ENCODE measurements around the gene COL8A2. TPM values are rescaled to one million over a fixed set of nuclear protein-coding genes. Genes with fewer than 3 reads are reported as not detected.

COL8A2 gene
- total and polyA plus RNA-seq, 2 of the 4 experiments (the other 2 are of a cell fraction): 0.54 to 1.1 TPM

- H3K18ac ChIP-seq (ENCODE audit: low read depth, low read length): peak overlapping the region; percentile 17; the same call in 1 of the 2 replicates
- H2BK5ac ChIP-seq (ENCODE audit: low read depth, low read length, poor library complexity, severe bottlenecking): peak overlapping the region; percentile 91
- H3K79me1 ChIP-seq (ENCODE audit: low read depth in 1 of 2, low read length in 2 of 2): peaks cover 11 to 48% of the 10 kb centered on the region in 2 experiments; a peak in 3 of 4 replicates
- peak overlapping the region; percentile 4 to 83; a peak in 3 of 4 replicates for H4K8ac ChIP-seq (ENCODE audit: low read depth in 2 of 2, low read length in 2 of 2)
- dilution Hi-C loops (cut with HindIII; ENCODE audit: low sequenced_read_pairs, unreplicated experiment): no loop called here
- in situ Hi-C loops (cut with MboI; ENCODE audit: low sequenced_read_pairs): no loop called here
- H3K4me1 ChIP-seq (ENCODE audit: control insufficient read depth, insufficient read depth, low read length): peaks cover 26% of the 10 kb centered on the region
- no peaks in the 10 kb centered on the region for H3K9me3 ChIP-seq (ENCODE audit: control insufficient read depth, insufficient read depth, low read length)
- H3K9ac ChIP-seq (ENCODE audit: low read depth, low read length): peak overlapping the region; percentile 16; the same call in 1 of the 2 replicates
- peak overlapping the region; percentile 85 for H3K4ac ChIP-seq (ENCODE audit: low read depth, low read length)
- intact Hi-C loops (cut with micrococcal nuclease): no loop called here
- peaks cover 35% of the 10 kb centered on the region for H3K9me1 ChIP-seq (ENCODE audit: insufficient read depth, low read length)
- no CpG with 5 or more reads among the region's 1 CpG for WGBS, 2 experiments (ENCODE audit: extremely low coverage in 2 of 2, insufficient read length in 1 of 2)
- peak overlapping the region; percentile 83 for H3K14ac ChIP-seq (replicated peaks; ENCODE audit: low read depth, low read length)
- peaks cover 19% of the 10 kb centered on the region for H3K36me3 ChIP-seq (ENCODE audit: control insufficient read depth, insufficient read depth, low read length)
- peak overlapping the region; percentile 88 for H2BK120ac ChIP-seq (ENCODE audit: low read depth, low read length)
- ChIA-PET CTCF (no interaction called here), POLR2A (ENCODE audit: unreplicated experiment) (no interaction called here)
- no peak overlapping the region for H3K4me3 ChIP-seq (ENCODE audit: insufficient read depth, low read depth, low read length)
- no peaks in the 10 kb centered on the region for H3K27me3 ChIP-seq (ENCODE audit: control insufficient read depth, insufficient read depth, low read length)
- peaks cover 4% of the 10 kb centered on the region; the same call in 1 of the 2 replicates for H4K20me1 ChIP-seq (ENCODE audit: insufficient read depth, low read length)
- peak overlapping the region; percentile 72 for H2BK20ac ChIP-seq (ENCODE audit: low read depth, low read length)
- DNase-seq (peak; percentile 92), ATAC-seq (ENCODE audit: low read depth) (peak; percentile 74)
- peak overlapping the region; percentile 62 for H3K27ac ChIP-seq (ENCODE audit: insufficient read depth, low read length)
- peak overlapping the region; percentile 95 for H2AK9ac ChIP-seq (replicated peaks; ENCODE audit: low read depth, low read length, poor library complexity)
- peak overlapping the region; percentile 64; the same call in 1 of the 2 replicates for H3K23ac ChIP-seq (ENCODE audit: low read depth, low read length)
- H2BK15ac ChIP-seq (ENCODE audit: low read depth, low read length): peak overlapping the region; percentile 55; the same call in 1 of the 3 replicates
- peak overlapping the region; percentile 14; the same call in 1 of the 2 replicates for H3K56ac ChIP-seq (ENCODE audit: extremely low read depth, insufficient read depth, low read length)
- H2AFZ ChIP-seq (replicated peaks; ENCODE audit: low read length, poor library complexity): no peak overlapping the region
- H3K4me2 ChIP-seq (ENCODE audit: low read depth, low read length): no peak overlapping the region
- H4K5ac ChIP-seq (ENCODE audit: low read depth, low read length): peak overlapping the region; percentile 17; the same call in 1 of the 2 replicates
- BruUV-seq (replicated peaks): no TSS peak
- H4K91ac ChIP-seq (ENCODE audit: insufficient read depth, low read depth, low read length): peak overlapping the region; percentile 58; the same call in 1 of the 2 replicates
- peak overlapping the region; percentile 71 for H2AK5ac ChIP-seq (ENCODE audit: low read depth, low read length)
- 0 out of 2 replicates have a peak, but pooled peaks have one; percentile 38 for TF ChIP-seq FOS (IDR thresholded peaks at IDR 0.05; ENCODE audit: low read depth, low read length)
- 0 out of 2 replicates have a peak, but pooled peaks have one; percentile 8 for TF ChIP-seq SMC3 (IDR thresholded peaks at IDR 0.05; ENCODE audit: low read depth, low read length)
- TF ChIP-seq NFE2L2 (IDR thresholded peaks at IDR 0.05; ENCODE audit: low read depth, low read length): peak; percentile 76; the same call in 1 of the 2 replicates
- TF ChIP-seq, protein P1, sequence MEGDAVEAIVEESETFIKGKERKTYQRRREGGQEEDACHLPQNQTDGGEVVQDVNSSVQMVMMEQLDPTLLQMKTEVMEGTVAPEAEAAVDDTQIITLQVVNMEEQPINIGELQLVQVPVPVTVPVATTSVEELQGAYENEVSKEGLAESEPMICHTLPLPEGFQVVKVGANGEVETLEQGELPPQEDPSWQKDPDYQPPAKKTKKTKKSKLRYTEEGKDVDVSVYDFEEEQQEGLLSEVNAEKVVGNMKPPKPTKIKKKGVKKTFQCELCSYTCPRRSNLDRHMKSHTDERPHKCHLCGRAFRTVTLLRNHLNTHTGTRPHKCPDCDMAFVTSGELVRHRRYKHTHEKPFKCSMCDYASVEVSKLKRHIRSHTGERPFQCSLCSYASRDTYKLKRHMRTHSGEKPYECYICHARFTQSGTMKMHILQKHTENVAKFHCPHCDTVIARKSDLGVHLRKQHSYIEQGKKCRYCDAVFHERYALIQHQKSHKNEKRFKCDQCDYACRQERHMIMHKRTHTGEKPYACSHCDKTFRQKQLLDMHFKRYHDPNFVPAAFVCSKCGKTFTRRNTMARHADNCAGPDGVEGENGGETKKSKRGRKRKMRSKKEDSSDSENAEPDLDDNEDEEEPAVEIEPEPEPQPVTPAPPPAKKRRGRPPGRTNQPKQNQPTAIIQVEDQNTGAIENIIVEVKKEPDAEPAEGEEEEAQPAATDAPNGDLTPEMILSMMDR (conservative IDR thresholded peaks at IDR 0.05; ENCODE audit: low read depth, low read length): no peak
- no peak for TF ChIP-seq BHLHE40 (IDR thresholded peaks at IDR 0.05; ENCODE audit: low read depth, low read length)
- no peak for TF ChIP-seq RCOR1 (IDR thresholded peaks at IDR 0.05; ENCODE audit: insufficient replicate concordance, low read length)
- TF ChIP-seq MAZ (IDR thresholded peaks at IDR 0.05; ENCODE audit: borderline replicate concordance, low read depth, low read length): peak; percentile 85
Measured at GRCh38 chr1:36136535-36136934, 11.5 kb upstream of the COL8A2 start.
